Suppressor macrophage treated with lipopolysaccharide for 4 hours (primary cell): ENCODE data around the gene CPED1.
"Not testable (repeated sequence)": the region's sequence is repeated elsewhere in the genome, so short reads cannot be mapped to it uniquely, and the experiment has no call there.

Source experiments
- DNase-seq: peaks from one replicate; pipeline ENCODE4 v3.0.0-alpha.2; 2020

Gene CPED1

DNA sequence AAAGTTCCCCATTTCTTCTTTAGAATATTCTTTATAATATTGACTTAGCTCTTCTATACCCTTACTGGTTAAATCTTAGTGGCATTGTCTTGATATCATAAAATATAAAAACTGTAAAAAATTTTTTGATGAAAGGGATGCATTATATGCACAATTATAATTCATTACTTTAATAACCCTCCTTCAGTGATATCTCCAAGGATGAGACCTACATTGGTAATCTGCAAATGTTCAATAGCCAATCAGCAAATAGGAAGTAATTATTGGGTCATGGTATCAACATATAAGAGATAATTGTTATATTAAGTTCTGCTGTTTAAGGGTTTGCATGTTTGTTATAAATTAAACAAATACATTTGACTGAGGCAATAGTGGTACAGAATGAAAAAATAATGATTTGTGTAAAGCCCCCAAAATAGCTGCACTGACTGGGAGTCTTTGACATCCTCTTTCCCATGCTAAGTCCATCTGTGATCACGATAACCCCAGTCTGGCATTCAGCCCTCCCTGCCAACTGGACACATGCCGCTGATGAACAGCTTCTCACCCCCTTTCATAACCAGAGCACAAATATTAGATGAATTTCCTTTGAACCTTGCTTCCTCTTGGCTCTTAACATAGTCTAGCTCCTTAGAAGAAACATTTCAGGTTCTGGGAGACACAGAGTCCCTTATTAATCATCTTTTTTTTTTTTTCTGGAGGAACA is 169.5 kb downstream of the CPED1 start:
- DNase-seq = no peak

- DNase-seq = no peak
Observed at GRCh38 chr7:121158665-121159064, 170.2 kb downstream of the CPED1 start.

DNA sequence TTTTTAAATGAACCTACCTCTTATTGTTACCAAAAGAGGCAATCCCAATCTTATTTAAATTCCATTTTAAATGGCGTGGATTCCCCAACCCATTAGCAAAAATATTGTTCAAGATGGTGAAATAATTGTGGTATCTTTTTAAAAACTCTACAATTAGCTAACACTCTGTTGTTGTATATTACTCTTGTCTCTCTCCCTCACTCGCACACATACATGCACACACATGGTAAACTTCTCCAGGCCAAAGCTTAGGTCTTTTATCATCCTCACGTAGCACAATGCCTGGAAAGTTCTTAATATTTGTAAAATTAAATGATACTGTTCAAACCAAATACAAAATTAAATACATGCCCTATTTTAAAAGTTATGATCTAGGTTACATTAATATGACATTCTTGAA is 171.0 kb downstream of the CPED1 start:
- no peak for DNase-seq

DNA sequence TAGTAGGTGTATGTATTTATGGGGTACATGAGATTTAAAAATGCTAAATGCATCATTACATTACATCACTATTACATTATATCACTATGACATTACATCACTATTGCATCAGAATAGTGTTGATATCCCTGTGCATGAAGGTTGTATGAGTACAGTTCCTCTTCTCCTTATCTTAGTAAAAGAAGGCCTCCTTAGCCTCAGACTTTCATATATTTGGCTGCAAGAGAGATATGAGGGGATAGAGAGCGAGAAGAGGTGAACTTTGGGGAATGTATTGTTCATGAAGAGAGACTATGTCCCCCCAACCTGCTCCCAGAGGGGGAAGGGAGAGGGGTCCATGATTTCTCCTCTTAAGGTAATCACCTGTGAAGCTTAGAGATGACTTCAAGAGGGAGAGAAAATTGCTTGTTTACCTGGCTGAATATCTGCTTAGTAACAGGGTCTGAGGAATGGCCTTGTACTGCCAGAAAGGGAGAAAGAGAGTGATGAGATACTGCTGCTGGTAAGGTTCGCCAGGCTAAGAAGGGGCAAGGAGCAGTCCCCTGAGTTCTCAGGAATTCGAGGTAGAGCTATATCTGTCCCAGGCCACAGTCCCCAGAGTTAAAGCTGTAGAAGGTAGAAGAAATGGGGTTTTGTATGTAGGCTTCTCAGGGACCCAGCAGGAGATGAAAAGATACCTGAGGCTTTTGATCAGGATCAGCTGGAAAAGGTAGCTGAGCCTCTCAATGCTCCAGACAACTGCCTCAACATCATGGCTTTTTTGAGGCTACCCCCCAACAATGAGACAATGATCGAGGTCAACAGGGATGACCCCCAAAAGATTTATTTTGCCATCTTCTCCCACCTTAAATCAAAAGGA is 171.9 kb downstream of the CPED1 start:
- no peak for DNase-seq

DNA sequence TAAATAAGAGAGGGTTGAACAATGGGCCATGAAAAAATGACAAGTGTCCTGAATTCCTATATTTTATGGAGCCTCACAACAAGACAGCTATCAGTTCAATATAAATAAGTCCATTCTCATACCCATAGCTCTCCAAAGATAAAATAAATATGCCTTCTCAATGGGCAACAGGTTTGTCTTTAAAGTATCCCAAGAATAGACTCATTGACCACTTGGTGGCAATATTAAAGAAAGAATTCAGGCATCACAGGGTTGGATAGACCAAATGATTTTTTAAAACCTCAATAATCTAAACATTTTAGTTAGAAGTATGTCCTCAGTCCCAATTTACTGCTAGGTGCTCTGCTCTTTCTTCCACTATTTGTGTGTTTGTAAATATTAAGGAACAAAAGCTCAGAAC is 175.2 kb downstream of the CPED1 start:
- DNase-seq = no peak

DNA sequence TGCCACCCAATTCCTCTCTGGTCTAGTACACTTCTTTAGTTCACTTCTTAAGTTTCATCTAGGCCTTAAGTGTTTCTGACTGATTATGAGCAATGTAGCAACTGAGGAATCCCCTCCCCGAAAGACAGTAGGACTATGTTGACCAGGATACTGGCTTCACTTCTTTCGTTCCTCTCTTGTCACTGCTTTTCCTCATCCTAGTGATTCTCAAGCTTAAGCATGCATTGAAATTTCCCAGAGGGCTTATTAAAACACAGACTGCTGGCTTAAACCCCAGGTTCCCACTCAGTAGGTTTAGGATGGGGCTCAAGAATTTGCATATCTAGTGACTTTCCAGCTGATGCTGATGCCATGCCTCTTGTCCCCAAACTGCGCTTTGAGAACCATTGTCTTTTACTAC is 175.7 kb downstream of the CPED1 start:
- DNase-seq = no peak

GRCh38 chr7:121166916-121167315 is 178.4 kb downstream of the CPED1 start:
- DNase-seq = no peak

DNA sequence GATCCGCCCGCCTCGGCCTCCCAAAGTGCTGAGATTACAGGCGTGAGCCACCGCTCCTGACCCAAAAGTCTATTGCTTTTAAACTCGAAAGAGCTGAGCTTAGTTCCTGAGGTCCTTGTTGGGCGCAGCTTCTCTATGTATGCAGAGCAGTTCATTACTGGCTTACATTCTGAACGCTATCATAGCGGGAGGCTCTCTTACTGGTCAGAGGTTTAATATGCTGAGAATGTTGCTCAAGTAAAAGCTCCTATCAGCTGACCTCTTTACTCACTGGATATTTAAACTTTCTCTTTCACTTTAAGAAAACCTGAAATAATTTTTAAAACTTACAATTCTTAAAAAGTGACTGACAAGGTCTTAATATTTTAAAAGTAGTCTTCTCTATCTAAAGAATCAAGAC is 179.5 kb downstream of the CPED1 start:
- peak; percentile 5 for DNase-seq

DNA sequence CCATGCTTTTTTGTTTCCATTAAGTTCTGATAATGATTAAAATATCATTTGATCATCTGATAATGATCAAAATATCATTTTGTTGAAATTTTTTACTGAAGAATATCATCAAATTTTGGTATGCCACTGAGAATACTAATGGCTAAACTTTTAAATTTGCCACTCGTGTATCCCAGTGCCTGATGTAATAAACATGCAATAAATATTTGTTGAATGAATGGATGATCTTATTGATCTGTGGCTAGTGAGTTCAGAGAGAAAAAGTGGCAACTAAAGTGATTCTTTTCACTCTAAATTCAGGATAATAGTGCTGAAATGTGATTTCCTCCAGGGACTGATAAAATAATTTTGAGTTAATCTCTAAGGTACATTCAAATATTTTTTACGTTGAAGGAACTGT is 181.0 kb downstream of the CPED1 start:
- DNase-seq = no peak

DNA sequence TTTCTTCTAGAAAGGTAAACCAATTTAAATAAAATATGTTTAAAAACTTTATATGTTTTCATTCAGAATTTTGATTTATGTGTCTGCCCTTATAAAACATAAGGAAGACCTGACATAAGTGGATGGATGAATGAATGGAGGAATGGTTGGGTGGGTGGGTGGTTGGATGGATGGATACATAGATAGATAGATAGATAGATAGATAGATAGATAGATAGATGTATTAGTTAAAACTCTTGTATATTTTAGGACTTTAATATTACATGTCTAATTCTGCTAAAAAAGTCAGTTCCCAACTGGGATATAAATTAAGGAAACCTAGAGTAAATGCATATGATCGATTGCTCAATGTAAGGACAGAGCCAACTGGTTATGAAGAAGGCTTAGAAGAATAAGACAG is 184.0 kb downstream of the CPED1 start:
- no peak for DNase-seq

DNA sequence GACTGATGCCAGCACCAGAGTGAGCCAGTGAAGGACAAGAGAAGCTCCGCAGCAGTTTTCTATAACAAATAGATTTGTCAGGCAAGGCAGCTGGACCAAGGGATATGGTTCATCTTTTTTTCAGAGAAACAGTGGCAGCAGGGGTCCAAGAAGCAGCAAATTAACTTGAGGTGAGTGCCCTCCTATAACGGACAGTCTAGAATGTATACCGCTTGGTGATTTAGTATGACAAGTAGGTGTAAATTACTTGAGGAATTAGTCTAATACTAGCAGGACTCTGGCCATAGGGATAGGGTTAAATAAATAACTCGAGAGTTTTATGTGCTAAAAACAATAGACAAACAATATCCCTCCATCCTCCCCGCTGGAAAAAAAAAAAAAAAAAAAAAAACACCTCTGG is 187.3 kb downstream of the CPED1 start:
- DNase-seq = no peak

- no peak for DNase-seq
Observed at GRCh38 chr7:121178452-121178851, 189.9 kb downstream of the CPED1 start.

DNA sequence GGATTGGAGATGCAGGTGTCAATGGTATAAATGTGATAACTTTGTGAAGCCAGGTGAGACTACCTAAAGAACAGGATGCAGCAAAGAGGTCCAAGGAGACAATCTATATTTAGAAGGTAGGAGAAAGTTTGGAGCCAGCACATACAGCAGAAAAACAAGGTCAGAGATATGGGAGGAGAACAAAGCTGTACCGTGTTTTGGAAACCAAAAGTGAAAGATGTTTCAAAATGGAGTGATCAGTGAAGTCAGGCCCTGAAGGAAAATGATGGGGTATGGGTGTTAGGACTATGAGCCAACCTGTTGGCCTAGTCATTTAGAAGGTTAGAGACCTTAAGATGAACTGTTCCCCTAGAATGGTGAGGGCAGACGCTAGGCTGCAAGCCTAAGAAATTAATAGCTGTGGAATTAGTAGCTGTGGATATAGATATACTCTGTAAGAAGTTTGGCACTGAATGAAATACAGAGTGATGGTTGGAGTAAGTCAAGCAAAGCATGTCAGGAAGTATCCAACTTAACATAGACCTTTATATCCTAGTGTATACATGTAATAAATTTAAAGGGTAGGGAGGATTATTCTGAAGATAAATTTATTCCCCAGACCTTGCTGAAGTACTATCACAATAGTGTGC is 190.5 kb downstream of the CPED1 start:
- no peak for DNase-seq

- no peak for DNase-seq
Observed at GRCh38 chr7:121180436-121181063, 192.0 kb downstream of the CPED1 start.

GRCh38 chr7:121181357-121181756 is 192.8 kb downstream of the CPED1 start:
- no peak for DNase-seq

- no peak for DNase-seq
Observed at GRCh38 chr7:121182281-121182680, 193.8 kb downstream of the CPED1 start.

- DNase-seq = no peak
Observed at GRCh38 chr7:121182902-121183301, 194.4 kb downstream of the CPED1 start.

GRCh38 chr7:121183883-121184282 is 195.4 kb downstream of the CPED1 start:
- DNase-seq = not testable (repeated sequence)

GRCh38 chr7:121186746-121187145 is 198.2 kb downstream of the CPED1 start:
- no peak for DNase-seq

DNA sequence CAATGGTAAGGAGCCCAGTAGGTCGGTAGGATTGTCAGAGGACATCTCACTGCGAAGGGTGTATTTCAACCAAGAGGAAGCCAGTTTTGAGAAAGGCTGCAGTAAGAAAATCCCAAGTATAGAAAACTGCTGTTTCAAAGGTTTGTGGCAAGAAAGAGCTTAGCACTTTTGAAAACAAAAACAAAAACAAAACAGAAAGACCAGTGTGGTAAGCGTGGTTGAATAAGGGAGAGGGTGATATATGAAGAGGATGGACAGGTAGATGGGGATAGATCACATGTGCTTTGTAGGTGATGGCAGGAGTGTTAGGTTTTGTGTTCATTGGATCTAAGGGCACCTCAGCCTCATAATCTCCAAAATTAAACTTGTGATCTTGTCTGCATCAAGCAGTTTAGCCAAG is 198.7 kb downstream of the CPED1 start:
- DNase-seq = no peak

DNA sequence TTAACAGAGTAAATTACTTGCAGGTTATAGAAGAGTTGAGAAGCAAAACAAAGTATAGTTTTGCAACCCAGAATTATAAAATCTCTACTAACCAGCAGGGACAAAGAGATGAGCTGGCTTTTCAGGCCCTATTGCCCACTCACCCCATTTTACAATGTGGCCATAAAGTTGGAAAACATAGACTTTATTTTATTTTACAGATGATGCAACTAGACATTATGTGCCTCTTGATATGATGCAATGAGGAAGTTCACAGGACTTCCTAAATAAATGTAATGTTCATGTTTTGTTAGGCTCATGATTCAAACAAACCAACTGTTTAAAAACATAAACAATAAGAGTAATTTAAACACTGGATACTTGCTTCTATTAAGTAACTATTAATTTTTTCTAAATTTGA is 199.2 kb downstream of the CPED1 start:
- peak; percentile 12 for DNase-seq

GRCh38 chr7:121192834-121193233 is 204.3 kb downstream of the CPED1 start:
- no peak for DNase-seq

GRCh38 chr7:121195010-121195409 is 206.5 kb downstream of the CPED1 start:
- no peak for DNase-seq

DNA sequence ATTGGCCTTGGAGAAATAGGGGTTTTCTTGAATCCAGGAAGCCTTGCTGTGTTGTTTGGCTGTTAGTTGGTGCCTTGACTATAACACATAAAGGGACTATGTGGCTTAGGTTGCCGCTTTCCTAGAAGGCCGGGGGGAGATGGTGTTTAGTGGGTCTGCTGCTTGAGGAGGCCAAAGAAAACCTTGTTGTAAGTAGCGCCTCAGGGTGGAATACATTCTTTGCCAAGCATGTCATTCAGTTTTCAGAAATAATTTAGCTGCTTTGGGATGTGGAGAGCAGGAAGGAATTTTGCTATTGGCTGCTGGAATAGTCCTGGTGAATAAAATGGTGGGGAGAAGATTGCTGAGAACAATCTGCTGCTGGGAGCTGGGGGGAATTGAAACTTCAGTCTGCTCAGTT is 207.4 kb downstream of the CPED1 start:
- no peak for DNase-seq
